ENCODE results near the gene FBXL17. TPM values are rescaled to one million over a fixed set of nuclear protein-coding genes. Genes with fewer than 3 reads are reported as not detected.

The FBXL17 gene
- total RNA-seq, 2 donors from 2014 or later: 24.8 to 58.2 TPM

- Histone ChIP-seq H3K4me3 (no peak overlapping the region), H3K9me3 (no peaks in the 10 kb centered on the region), H3K4me1 (ENCODE audit: control insufficient read depth in 1 of 2, low read depth in 2 of 2) (peaks cover 0 to 17% of the 10 kb centered on the region in 2 donors), H3K27me3 (replicated peaks; ENCODE audit: insufficient read depth) (no peaks in the 10 kb centered on the region), H3K36me3 (no peaks in the 10 kb centered on the region), H3K27ac (no peak overlapping the region)
- no peak for TF ChIP-seq CTCF (IDR thresholded peaks at IDR 0.05)
- DNase-seq (ENCODE audit: low spot score) (no peak), ATAC-seq (ENCODE audit: insufficient number of reproducible peaks, low FRiP score, low read depth) (no peak)
These were observed 126.4 kb downstream of the FBXL17 start for GRCh38 chr5:108255468-108255867.

DNA sequence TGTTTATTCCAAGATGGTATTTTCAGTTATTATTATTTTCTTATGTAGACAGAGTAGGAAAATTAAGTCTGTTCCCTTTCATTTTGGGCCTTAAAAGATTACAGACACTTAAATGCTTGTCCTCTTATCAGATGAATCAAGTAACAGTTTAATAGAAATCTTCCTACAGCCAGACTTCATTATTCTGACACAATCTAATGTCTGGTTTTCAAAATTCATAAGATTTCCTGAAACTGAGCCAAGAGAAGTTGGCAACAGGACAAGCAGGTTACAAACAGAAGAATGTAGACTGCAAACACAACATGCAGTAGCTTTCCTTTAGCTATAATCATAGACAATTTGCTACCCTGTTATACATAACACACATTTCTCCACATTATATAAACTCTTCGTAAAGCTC is 130.5 kb downstream of the FBXL17 start:
- DNase-seq (ENCODE audit: low spot score): no peak
- no peak for TF ChIP-seq CTCF (IDR thresholded peaks at IDR 0.05)
- Histone ChIP-seq H3K9me3 (no peaks in the 10 kb centered on the region), H3K27me3 (replicated peaks; ENCODE audit: insufficient read depth) (no peaks in the 10 kb centered on the region), H3K4me3 (no peak overlapping the region), H3K4me1 (ENCODE audit: control insufficient read depth in 1 of 2, low read depth in 2 of 2) (peaks cover 6 to 13% of the 10 kb centered on the region in 2 donors), H3K36me3 (no peaks in the 10 kb centered on the region), H3K27ac (no peak overlapping the region)
- no peak for ATAC-seq (ENCODE audit: insufficient number of reproducible peaks, low FRiP score, low read depth)

GRCh38 chr5:108249785-108250426 is 132.0 kb downstream of the FBXL17 start:
- H3K36me3 ChIP-seq: no peaks in the 10 kb centered on the region
- no peak overlapping the region for H3K4me3 ChIP-seq
- H3K27me3 ChIP-seq (replicated peaks; ENCODE audit: insufficient read depth): no peaks in the 10 kb centered on the region
- ATAC-seq (ENCODE audit: insufficient number of reproducible peaks, low FRiP score, low read depth) (no peak), DNase-seq (ENCODE audit: low spot score) (no peak)
- no peak overlapping the region for H3K27ac ChIP-seq
- TF ChIP-seq CTCF (IDR thresholded peaks at IDR 0.05): no peak
- peaks cover 6 to 13% of the 10 kb centered on the region in 2 donors for H3K4me1 ChIP-seq (ENCODE audit: control insufficient read depth in 1 of 2, low read depth in 2 of 2)
- H3K9me3 ChIP-seq: no peaks in the 10 kb centered on the region

GRCh38 chr5:108249095-108249784 is 132.7 kb downstream of the FBXL17 start:
- H3K27me3 ChIP-seq (replicated peaks; ENCODE audit: insufficient read depth): no peaks in the 10 kb centered on the region
- no peak for DNase-seq (ENCODE audit: low spot score)
- H3K36me3 ChIP-seq: no peaks in the 10 kb centered on the region
- no peak for ATAC-seq (ENCODE audit: insufficient number of reproducible peaks, low FRiP score, low read depth)
- no peak for TF ChIP-seq CTCF (IDR thresholded peaks at IDR 0.05)
- H3K4me1 ChIP-seq (ENCODE audit: control insufficient read depth in 1 of 2, low read depth in 2 of 2): peaks cover 6 to 13% of the 10 kb centered on the region in 2 donors
- H3K27ac ChIP-seq: no peak overlapping the region
- no peaks in the 10 kb centered on the region for H3K9me3 ChIP-seq
- H3K4me3 ChIP-seq: no peak overlapping the region

DNA sequence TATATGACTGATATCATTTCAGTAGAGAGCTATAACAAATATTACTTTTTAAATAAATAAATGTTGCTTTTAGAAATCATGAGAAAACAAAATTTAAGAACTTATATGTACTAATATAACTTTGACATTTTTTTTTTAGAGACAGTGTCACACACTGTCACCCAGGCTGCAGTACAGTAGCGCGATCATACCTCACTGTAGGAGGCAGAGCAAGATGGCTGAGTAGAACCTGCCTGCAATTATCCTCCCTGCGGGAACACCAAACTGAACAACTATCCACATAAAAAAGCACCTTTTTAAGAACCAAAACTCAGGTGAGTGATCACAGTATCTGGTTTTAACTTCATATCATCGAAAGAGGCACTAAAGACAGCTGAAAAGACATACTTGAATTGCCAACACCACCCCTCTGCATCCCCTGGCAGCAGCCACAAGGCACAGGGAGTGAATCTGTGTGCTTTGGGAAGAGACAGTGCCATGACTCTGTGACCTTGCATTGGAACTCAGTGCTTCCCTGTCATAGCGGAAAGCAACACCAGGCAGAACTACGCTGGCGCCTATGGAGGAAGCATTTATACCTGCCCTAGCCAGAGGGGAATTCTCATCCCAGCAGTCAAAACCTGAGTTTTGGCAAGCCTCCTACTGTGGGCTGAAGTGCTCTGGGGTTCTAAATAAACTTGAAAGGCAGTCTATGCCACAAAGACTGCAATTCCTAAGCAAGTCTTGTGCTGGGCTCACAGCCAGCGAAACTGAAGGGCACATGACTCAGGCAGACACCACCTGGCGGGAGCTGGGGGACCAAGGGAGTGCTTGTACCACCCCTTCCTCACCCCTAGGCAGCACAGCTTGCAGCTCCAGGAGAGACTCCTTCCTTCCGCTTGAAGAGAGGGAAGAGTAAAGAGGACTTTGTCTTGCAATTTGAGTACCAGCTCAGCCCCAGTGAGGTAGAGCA is 142.7 kb downstream of the FBXL17 start:
- Histone ChIP-seq H3K4me3 (no peak overlapping the region), H3K9me3 (no peaks in the 10 kb centered on the region), H3K4me1 (ENCODE audit: control insufficient read depth in 1 of 2, low read depth in 2 of 2) (no peaks in the 10 kb centered on the region), H3K27me3 (replicated peaks; ENCODE audit: insufficient read depth) (no peaks in the 10 kb centered on the region), H3K36me3 (no peaks in the 10 kb centered on the region), H3K27ac (no peak overlapping the region)
- no peak for TF ChIP-seq CTCF (IDR thresholded peaks at IDR 0.05)
- no peak for ATAC-seq (ENCODE audit: insufficient number of reproducible peaks, low FRiP score, low read depth)
- no peak for DNase-seq (ENCODE audit: low spot score)
